Hematopoietic multipotent progenitor cell treated with erythropoietin and hydrocortisone succinate and interleukin-3 and kit ligand, for 8 days (in vitro differentiated cells): ENCODE measurements around the gene MAOB.

Source experiments
- DNase-seq: peaks from one replicate; pipeline ENCODE4 v3.0.0-alpha.2; 2015

MAOB gene

GRCh38 chrX:43860646-43861370 is 21.4 kb downstream of the MAOB start:
- no peak for DNase-seq

DNA sequence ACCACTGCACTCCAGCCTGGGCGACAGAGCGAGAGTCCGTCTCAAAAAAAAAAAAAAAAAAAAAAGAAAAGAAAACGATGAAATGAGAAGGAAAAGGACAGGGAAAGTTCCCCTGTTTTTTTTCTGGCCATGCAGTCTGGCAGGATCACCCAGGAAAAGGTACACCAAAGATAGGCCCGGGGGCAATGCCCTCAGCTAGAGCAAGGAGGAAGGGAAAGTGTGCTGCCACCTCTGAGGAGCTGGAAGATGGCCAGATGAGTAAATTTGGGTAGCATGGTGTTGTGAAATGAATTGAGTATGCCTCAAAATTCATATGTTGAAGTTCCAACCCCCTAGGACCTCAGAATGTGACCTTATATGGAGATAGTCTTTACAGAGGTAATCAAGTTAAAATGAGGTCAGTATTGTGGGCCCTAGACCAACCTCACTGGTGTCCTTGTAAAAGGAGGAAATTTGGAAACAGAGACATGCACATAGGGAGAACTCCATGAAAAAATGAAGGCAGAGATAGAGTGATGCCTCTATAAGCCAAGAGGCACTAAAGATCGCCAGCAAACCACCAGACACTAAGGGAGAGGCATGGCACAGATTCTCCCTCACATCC is 28.9 kb downstream of the MAOB start:
- DNase-seq = no peak

DNA sequence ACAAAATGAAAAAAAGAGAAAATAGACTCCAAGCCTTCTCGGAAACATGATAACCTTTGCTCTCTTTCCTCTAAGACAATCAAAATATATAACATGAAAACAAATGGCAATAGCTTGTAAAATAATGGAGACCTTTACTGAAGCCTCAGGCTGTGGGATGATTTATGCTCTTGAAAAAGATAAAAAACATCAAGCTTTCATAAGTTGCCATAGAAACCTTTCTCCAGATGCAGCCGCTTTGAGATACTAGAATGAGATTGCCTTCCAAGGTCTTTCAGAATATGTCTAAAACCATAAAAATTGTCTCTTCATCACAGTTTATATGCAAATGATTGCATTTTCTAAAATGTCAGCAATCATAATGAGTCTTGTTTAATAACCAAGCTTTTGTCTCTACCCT is 31.6 kb downstream of the MAOB start:
- DNase-seq = no peak

GRCh38 chrX:43849173-43849572 is 33.1 kb downstream of the MAOB start:
- no peak for DNase-seq

DNA sequence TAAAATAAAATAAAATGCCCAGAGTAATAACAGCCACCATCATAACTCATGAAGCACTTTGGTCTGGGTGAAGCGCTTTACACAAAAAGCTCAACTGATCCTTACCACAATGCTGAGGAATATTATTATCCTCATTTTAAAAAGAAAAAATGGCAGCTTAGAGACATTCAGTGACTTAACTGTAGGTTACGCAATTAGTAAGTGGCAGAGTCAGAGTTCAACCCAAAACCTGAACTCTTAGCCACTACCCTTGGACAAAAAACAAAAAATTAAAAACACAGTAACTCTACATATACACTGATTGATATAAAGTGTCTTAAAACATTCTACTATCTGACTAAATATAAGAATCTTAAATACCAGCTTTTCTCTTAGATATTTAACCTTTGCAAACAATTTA is 34.9 kb downstream of the MAOB start:
- DNase-seq = no peak

DNA sequence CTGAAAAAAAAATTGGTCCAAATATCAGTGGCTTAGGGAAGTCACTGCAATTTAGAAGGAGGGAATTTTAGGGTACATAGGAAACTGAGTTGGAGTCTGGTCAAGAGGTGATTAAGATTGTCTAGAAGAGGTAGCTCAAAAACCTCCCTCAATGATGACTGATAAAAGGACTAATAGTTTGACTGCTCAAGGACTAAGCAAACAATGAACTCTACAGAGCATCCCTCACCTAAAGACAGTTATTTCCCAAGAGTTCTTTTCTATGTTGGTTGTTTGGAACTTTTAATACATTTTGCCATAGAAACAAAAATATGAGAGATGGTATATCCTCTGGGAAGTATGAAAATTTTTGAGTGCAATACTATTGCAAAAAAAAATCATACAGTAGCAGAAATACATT is 35.7 kb downstream of the MAOB start:
- DNase-seq = no peak

DNA sequence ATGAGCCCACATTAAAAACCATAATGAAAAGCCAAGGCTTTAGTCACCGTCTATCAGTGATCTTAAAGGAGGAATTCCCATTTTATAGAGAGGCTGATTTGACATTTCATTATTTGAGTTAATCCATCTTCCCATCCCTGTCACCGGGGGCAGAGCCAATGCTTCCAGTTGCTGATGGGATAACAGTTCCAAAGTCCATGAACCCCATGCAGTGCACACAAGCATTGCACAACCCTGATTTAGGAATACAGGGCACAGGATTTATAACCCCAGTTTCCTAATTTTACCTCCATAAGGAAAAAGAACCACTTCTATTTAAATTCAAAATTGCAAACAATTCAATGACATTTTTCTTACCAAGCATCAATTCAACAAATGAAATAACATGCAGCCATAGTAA is 36.5 kb downstream of the MAOB start:
- DNase-seq = no peak

GRCh38 chrX:43840265-43840664 is 42.0 kb downstream of the MAOB start:
- no peak for DNase-seq

DNA sequence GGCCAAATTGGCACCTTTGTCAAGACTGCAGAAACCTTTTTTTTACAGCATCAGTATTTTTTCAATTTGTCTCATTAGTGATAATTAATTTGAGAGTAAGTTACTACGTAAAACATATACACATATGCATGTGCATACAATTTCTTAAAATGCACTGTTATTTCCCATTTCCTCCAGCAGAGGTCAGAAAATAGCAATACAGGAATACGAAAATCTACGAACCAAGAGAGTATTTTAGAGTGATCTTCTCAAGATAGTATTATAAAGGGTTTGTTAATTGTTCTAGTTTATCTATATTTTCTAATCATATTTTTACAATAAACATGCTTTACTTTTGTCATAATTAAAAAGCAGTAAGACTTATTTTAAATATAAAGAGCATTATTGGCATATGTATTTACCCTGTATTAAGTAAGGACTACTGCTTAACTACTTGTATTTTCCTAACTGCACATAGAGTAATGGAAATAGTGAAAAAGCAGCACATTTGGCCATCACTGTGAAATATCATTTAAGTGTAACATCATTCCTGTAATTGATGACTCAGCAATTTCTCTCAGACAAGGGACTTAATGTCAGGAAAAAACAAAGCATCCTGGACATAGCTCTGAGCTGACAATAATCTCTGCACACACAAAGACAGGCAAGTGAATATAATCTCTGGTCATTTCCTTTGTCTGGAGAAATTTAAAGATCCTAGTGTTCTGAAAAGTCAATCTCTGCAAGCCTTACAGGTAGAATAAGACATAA is 45.6 kb downstream of the MAOB start:
- DNase-seq = peak; percentile 6

DNA sequence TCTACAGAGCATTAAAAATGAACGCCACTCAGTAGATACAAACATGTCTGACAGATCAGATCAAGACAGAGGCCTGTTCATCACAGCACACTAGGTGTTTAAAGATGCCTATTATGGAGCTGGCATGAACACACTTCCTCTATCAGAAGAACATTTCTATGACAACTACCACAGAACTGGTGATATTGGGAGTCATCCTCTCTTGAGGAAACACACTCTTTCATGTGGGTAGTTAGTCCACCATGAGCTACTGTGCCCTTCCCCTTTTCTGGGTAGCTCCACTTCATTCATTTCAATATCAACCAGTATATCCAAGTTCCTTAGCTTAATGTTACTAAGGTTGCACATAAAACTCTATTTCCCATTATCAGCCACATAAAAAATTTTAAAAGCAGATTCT is 46.7 kb downstream of the MAOB start:
- DNase-seq = no peak

DNA sequence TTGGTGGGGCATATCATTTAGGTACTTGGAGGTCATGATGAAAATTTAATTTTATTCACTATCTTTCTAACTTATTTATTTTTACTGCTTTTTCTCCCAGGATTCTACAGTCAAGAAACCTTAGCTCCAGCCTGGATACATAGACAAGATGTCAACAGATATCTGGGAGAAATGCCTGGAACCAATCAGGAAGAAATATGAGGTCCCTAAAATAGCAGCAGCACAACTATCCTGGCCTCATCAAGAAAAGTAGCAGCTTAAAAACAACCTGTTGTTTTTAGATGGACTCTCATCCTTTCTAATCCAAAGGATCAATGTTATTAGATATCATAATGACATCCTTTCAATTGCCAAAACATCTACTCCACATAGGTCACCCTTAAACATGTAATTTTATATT is 54.5 kb downstream of the MAOB start:
- DNase-seq = no peak

DNA sequence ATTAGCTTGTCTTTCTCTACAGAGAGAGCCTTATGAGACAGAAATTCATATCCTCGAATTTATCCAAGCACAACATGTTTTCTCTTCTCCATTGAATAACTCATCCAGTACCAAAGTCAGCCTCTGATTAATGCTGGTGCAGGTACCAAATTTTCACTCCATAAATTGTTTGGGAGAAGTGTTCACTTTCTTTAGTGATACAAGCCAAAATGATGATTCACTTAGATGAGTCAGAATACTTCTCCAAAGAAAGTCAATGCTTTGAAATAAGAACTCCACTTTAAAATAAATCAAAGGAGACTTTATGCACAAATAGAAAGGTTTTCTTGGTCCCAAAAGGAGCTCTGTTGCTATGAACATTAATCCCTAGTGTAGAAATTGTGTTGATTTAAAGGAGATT is 60.2 kb downstream of the MAOB start:
- DNase-seq = no peak

- DNase-seq = no peak
Observed at GRCh38 chrX:43817444-43817843, 64.8 kb downstream of the MAOB start.

DNA sequence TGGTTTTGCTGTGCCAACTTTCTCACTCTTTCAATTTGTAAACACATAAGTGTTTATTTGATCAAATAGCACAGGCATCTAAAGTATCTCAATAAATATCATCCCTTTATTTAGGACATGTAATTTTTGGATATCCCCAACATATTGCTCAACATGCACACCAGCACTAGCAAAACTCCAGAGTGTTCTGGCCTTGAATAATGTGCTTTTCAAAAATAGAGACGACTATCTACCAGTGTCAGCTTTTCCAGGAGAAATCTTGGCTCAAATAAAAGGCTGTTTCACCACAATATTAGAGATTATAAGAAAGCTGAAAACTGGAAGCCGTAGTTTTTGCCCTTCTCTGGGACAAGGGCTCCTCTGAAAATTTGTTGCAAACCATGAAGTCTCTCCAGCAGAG is 67.0 kb downstream of the MAOB start:
- DNase-seq = no peak

- DNase-seq = no peak
Observed at GRCh38 chrX:43813898-43814297, 68.4 kb downstream of the MAOB start.

GRCh38 chrX:43813319-43813718 is 68.9 kb downstream of the MAOB start:
- DNase-seq = no peak

DNA sequence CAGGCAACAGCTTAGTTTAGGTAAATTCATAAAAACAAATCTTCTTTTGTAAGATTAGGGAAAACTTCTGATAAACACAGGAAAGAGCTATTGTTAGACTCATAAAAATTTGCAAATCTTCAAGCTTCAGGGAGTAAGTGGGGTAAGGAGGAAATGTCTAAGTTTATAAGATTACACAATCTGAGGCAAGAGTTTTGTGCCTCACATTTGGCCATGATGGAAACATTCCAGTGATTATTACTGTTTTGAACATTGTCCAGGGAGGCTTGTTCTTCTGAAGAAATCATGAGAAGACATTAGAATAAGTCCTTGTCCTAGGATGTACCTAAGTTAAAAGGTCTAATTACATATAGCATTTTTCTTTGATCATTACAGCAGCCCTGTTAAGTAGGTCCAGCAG is 72.8 kb downstream of the MAOB start:
- DNase-seq = no peak

DNA sequence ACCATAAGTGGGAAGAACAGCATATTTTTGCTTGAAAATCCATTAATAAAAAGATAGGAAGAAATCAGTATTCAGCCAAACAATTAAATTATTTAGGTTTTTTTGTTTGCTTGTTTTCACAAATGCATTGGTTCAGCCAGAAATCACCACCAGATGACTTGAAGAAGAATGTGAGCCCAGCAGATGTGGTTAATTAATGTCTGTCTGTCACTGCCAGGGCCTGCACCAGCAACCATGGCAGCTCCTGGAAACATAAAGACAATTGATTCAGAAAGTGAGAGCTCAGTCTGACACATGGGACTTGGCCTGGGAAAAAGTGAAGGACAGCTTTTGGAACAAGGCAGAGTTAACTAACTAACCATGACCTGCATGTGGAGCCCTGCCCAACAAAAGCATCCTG is 74.0 kb downstream of the MAOB start:
- DNase-seq = no peak

- no peak for DNase-seq
Observed at GRCh38 chrX:43805579-43805978, 76.7 kb downstream of the MAOB start.

DNA sequence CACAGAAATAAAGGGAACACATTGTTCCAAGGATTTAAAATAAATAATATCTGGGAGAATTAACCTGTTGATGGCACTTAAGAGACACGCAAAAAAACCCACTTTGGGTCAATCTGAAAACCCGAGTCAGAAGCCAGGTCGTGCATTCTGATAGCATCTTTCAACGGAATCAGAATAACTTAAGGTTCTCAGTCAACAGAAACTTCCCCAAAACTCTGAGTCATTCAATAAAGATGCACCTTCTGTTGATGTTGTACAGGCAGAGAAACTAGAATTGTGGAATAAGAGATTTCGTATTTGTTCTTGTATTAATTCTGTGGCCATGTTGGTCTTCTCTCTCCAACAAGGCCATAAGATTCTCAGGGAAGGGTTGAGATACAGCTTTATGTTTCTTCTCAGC is 78.2 kb downstream of the MAOB start:
- no peak for DNase-seq

DNA sequence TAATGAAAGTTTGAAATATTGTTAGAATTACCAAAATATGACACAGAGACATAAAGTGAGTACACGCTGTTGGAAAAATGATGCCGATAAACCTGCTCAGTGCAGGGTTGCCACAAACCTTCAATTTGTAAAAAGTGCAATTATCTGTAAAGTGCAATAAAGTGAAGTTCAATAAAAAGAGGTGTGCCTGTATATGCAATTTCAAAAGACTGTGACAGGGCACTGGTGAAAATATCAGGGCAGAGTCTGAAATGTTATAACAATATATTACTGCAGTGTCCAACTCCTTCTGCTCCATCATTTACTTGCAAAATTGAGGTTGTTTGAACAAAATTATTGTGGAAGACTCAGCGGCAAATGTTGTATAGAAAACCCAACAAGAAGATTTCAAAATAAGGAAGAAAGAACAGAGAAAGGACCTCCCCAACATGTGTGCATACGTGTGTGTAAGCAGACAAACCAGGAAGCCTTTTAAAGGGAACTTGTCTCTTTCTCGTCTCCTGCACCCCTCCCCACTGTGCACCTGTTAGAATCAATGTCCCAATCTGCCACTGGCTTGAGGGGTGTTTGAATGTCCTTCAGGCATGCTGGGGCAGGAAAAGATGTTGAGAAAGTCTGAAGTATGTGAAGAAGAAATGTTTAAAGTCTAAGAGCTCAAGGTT is 96.2 kb downstream of the MAOB start:
- DNase-seq = no peak

- no peak for DNase-seq
Observed at GRCh38 chrX:43758044-43758443, 124.2 kb downstream of the MAOB start.

DNA sequence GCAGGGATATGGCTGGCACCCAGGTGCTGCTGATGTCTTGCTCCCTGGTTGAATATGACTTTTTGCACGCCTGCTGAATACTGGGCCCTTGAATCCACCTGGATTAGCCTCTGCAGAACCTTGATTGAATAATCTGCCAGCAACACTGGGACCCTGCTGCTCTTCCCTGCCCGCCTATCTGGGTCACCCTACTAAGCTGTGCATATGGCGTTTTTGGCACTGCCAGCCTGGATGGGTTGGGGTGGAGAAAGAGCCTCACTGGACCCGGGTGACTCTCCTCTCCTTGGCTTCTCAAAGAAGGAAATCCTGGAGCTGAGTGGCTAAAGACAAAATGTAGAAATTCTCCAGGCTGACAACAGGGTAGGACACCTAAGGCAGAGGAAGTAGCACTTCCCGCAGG is 126.2 kb downstream of the MAOB start:
- no peak for DNase-seq

DNA sequence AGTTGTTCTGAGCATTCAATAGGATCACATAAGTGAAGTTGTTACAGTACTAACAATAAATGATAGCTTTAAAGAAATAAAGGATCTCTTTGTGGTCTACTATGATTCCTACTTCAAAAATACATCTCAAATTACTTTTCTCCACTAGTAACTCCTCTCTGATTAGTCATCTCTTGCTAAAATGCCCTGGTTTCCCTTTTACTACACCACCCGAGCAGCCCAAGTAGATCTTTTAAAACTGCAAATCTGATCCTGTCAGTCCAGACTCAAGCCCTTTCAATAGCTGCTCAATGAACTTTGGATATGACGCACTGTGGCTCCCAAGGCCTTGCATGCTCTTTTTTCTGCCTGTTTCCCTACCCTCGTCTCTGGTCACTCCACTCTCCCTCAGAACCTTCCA is 128.6 kb downstream of the MAOB start:
- DNase-seq = no peak
